HG03565 (cell line): ENCODE measurements around the gene DAD1.
"Not testable (repeated sequence)": the region's sequence is repeated elsewhere in the genome, so short reads cannot be mapped to it uniquely, and the experiment has no call there.

Experiments
- ATAC-seq: cut with Tn5 transposase; IDR thresholded peaks from one replicate; pipeline ENCODE4 v1.9.1; 2021; ENCODE audit warnings: mild to moderate bottlenecking, moderate library complexity; ENCODE audit not compliant: unreplicated experiment

DAD1 gene

GRCh38 chr14:22589096-22589839 lies at the start of gene DAD1:
TSS of gene DAD1 (minus strand) at chr14:22589224. CDS start at chr14:22589157, 67 bp downstream.
- peak; percentile 70 for ATAC-seq

- not testable (repeated sequence) for ATAC-seq
These were observed 47.0 kb upstream of the DAD1 start for GRCh38 chr14:22635980-22636379.

GRCh38 chr14:22634233-22634900 lies 45.3 kb upstream of the DAD1 start:
- ATAC-seq = no peak

- no peak for ATAC-seq
These were observed 41.5 kb upstream of the DAD1 start for GRCh38 chr14:22630486-22630885.

GRCh38 chr14:22630066-22630465 lies 41.0 kb upstream of the DAD1 start:
- no peak for ATAC-seq

- no peak for ATAC-seq
These were observed 40.3 kb upstream of the DAD1 start for GRCh38 chr14:22629361-22629760.

- ATAC-seq = no peak
These were observed 38.7 kb upstream of the DAD1 start for GRCh38 chr14:22627506-22628263.

GRCh38 chr14:22626590-22626989 lies 37.6 kb upstream of the DAD1 start:
- ATAC-seq = no peak

GRCh38 chr14:22623047-22623446 lies 34.0 kb upstream of the DAD1 start:
- no peak for ATAC-seq

GRCh38 chr14:22622255-22622654 lies 33.2 kb upstream of the DAD1 start:
- no peak for ATAC-seq

GRCh38 chr14:22615765-22616164 lies 26.7 kb upstream of the DAD1 start:
- not testable (repeated sequence) for ATAC-seq

- ATAC-seq = no peak
These were observed 25.3 kb upstream of the DAD1 start for GRCh38 chr14:22614240-22614799.

GRCh38 chr14:22613736-22614239 lies 24.8 kb upstream of the DAD1 start:
- no peak for ATAC-seq

GRCh38 chr14:22613106-22613695 lies 24.2 kb upstream of the DAD1 start:
- no peak for ATAC-seq

GRCh38 chr14:22610931-22611330 lies 21.9 kb upstream of the DAD1 start:
- no peak for ATAC-seq

- ATAC-seq = no peak
These were observed 18.3 kb upstream of the DAD1 start for GRCh38 chr14:22607291-22607690.

GRCh38 chr14:22606380-22606779 lies 17.4 kb upstream of the DAD1 start:
- no peak for ATAC-seq

GRCh38 chr14:22602862-22603261 lies 13.8 kb upstream of the DAD1 start:
- no peak for ATAC-seq

- no peak for ATAC-seq
These were observed 13.0 kb upstream of the DAD1 start for GRCh38 chr14:22601996-22602395.

- no peak for ATAC-seq
These were observed 12.4 kb upstream of the DAD1 start for GRCh38 chr14:22601456-22601855.

- no peak for ATAC-seq
These were observed 11.0 kb upstream of the DAD1 start for GRCh38 chr14:22600027-22600426.
